Measurements from ENCODE around the gene SIN3B. TPM values are rescaled to one million over a fixed set of nuclear protein-coding genes. Genes with fewer than 3 reads are reported as not detected.
A peak's percentile ranks its signal among the peaks of the same experiment; 100 is the strongest.

The SIN3B gene
- total RNA-seq, 1 donor from 2014 or later: 89.6 TPM

- DNase-seq (ENCODE audit: low spot score, unreplicated experiment): no peak
- Mint-ChIP-seq H3K4me3 (ENCODE audit: low read depth) (peak overlapping the region; percentile 55), H3K9me3 (ENCODE audit: low read depth) (no peaks in the 10 kb centered on the region), H3K27ac (no peak overlapping the region), H3K36me3 (ENCODE audit: insufficient read depth) (peaks cover 1% of the 10 kb centered on the region), H3K27me3 (peaks cover 24% of the 10 kb centered on the region), H3K4me1 (ENCODE audit: low read depth) (no peaks in the 10 kb centered on the region)
- TF ChIP-seq, protein P1, sequence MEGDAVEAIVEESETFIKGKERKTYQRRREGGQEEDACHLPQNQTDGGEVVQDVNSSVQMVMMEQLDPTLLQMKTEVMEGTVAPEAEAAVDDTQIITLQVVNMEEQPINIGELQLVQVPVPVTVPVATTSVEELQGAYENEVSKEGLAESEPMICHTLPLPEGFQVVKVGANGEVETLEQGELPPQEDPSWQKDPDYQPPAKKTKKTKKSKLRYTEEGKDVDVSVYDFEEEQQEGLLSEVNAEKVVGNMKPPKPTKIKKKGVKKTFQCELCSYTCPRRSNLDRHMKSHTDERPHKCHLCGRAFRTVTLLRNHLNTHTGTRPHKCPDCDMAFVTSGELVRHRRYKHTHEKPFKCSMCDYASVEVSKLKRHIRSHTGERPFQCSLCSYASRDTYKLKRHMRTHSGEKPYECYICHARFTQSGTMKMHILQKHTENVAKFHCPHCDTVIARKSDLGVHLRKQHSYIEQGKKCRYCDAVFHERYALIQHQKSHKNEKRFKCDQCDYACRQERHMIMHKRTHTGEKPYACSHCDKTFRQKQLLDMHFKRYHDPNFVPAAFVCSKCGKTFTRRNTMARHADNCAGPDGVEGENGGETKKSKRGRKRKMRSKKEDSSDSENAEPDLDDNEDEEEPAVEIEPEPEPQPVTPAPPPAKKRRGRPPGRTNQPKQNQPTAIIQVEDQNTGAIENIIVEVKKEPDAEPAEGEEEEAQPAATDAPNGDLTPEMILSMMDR (IDR thresholded peaks at IDR 0.05; ENCODE audit: unreplicated experiment): no peak
Measured at GRCh38 chr19:16897856-16898161, 68.6 kb downstream of the SIN3B start.

DNA sequence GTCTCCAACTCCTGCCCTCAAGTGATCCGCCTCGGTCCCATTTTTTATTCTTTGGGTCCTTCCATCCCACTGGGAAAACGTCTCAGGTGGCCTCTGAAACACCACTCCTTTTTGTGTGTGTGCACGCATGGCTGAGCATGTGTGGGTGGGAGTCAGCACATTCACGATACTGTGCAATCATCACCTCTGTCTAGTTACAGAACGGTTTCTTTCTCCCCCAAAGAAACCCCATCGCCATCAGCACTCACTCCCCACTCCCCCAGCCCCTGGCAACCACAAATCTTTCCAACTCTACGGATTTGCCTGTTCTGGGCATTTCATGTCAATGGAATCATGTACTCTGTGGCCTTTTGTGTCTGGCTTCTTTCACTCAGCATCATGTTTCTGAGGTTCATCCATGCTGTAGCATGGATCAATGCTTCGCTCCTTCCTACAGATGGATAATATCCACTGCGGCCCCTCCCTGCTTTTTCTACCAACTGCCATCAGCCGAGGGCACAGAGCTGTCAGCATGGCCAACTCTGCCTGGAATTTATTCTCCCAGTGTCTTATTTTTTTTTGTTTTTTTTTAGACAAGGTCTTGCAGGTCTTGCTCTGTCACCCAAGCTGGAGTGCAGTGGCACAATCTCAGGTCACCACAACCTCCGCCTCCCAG lies 69.3 kb downstream of the SIN3B start:
- Mint-ChIP-seq H3K27ac (no peak overlapping the region), H3K27me3 (peaks cover 24% of the 10 kb centered on the region), H3K9me3 (ENCODE audit: low read depth) (no peaks in the 10 kb centered on the region), H3K4me1 (ENCODE audit: low read depth) (no peaks in the 10 kb centered on the region), H3K36me3 (ENCODE audit: insufficient read depth) (peaks cover 1% of the 10 kb centered on the region), H3K4me3 (ENCODE audit: low read depth) (peak overlapping the region; percentile 55)
- DNase-seq (ENCODE audit: low spot score, unreplicated experiment): no peak
- TF ChIP-seq, protein P1 (IDR thresholded peaks at IDR 0.05; ENCODE audit: unreplicated experiment): no peak

GRCh38 chr19:16899566-16900075 lies 70.4 kb downstream of the SIN3B start:
- peaks cover 21% of the 10 kb centered on the region for H3K27me3 Mint-ChIP-seq
- H3K27ac Mint-ChIP-seq: peak overlapping the region; percentile 59
- TF ChIP-seq, protein P1 (IDR thresholded peaks at IDR 0.05; ENCODE audit: unreplicated experiment): peak; percentile 57
- no peaks in the 10 kb centered on the region for H3K4me1 Mint-ChIP-seq (ENCODE audit: low read depth)
- no peak for DNase-seq (ENCODE audit: low spot score, unreplicated experiment)
- H3K9me3 Mint-ChIP-seq (ENCODE audit: low read depth): no peaks in the 10 kb centered on the region
- peaks cover 1% of the 10 kb centered on the region for H3K36me3 Mint-ChIP-seq (ENCODE audit: insufficient read depth)
- no peak overlapping the region for H3K4me3 Mint-ChIP-seq (ENCODE audit: low read depth)

GRCh38 chr19:16901491-16902175 lies 72.4 kb downstream of the SIN3B start:
- TF ChIP-seq, protein P1 (IDR thresholded peaks at IDR 0.05; ENCODE audit: unreplicated experiment): no peak
- peaks cover 1% of the 10 kb centered on the region for H3K36me3 Mint-ChIP-seq (ENCODE audit: insufficient read depth)
- no peak for DNase-seq (ENCODE audit: low spot score, unreplicated experiment)
- no peaks in the 10 kb centered on the region for H3K9me3 Mint-ChIP-seq (ENCODE audit: low read depth)
- no peak overlapping the region for H3K27ac Mint-ChIP-seq
- no peak overlapping the region for H3K4me3 Mint-ChIP-seq (ENCODE audit: low read depth)
- no peaks in the 10 kb centered on the region for H3K4me1 Mint-ChIP-seq (ENCODE audit: low read depth)
- H3K27me3 Mint-ChIP-seq: peaks cover 10% of the 10 kb centered on the region

DNA sequence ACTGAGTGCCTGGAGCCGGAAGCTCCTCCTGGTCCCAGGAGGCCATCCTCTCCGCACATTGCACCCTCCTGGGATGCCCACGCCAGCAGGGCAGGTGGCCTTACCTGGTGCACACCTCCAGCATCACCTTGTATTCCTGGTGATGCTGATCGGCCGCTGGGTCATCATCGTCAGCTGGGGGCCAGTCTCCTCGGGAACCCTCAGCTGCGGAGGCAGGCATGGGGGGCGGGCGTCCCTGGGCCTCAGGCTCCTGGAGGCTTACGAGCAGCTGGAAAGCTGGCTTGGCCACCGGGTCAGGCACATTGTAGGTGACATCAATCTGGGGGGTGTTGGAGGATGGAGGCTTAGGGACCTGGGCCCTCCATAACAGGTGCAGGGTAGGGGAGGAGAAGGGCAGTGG lies 73.3 kb downstream of the SIN3B start:
- TF ChIP-seq, protein P1 (IDR thresholded peaks at IDR 0.05; ENCODE audit: unreplicated experiment): no peak
- Mint-ChIP-seq H3K27me3 (peaks cover 10% of the 10 kb centered on the region), H3K4me3 (ENCODE audit: low read depth) (no peak overlapping the region), H3K27ac (no peak overlapping the region), H3K4me1 (ENCODE audit: low read depth) (no peaks in the 10 kb centered on the region), H3K9me3 (ENCODE audit: low read depth) (no peaks in the 10 kb centered on the region), H3K36me3 (ENCODE audit: insufficient read depth) (peaks cover 1% of the 10 kb centered on the region)
- DNase-seq (ENCODE audit: low spot score, unreplicated experiment): no peak
